Upper lobe of left lung (tissue), 4 donors: Measurements from ENCODE around the gene CIB4.

Experiments used
- POLR2A ChIP-seq, 4 donors: fragments of 450-650 bp; IDR thresholded peaks; one replicate each; pipeline ENCODE4 v1.5.1; 2016 to 2017; ENCODE audit warnings: antibody characterized with exemption in 4 of 4, mild to moderate bottlenecking in 2 of 4
- POLR2AphosphoS5 ChIP-seq, 2 donors: sonication (generic); formaldehyde crosslinking; IDR thresholded peaks; one replicate each; pipeline ENCODE4 v1.5.1; 2017; ENCODE audit warnings: antibody characterized with exemption in 2 of 2
- TF ChIP-seq, protein P1 (sequence below), 6 experiments: fragments of 450-650 bp in 4 of 6; fragments of 200-600 bp in 2 of 6; sonication (generic) in 2 of 6; IDR thresholded peaks; one replicate each; pipeline ENCODE4 v1.5.1; 2016 to 2019; ENCODE audit warnings: antibody characterized with exemption in 6 of 6

DNA sequence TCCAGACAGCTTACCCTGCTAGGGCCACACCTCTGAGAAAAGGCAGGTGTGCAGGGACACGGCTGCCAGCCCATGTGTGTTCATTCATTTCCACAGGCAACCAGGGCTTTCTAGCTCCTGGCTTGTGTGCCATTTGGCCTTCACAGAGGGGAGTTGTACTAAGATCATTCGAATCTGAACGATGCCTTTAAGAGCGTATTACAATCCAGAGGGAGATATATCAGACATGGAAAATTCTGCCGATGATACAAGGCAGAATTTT is 99.0 kb downstream of the CIB4 start:
- TF ChIP-seq POLR2AphosphoS5 (IDR thresholded peaks at IDR 0.05) (no peak), POLR2A (IDR thresholded peaks at IDR 0.05) (no peak)
- TF ChIP-seq, protein P1, sequence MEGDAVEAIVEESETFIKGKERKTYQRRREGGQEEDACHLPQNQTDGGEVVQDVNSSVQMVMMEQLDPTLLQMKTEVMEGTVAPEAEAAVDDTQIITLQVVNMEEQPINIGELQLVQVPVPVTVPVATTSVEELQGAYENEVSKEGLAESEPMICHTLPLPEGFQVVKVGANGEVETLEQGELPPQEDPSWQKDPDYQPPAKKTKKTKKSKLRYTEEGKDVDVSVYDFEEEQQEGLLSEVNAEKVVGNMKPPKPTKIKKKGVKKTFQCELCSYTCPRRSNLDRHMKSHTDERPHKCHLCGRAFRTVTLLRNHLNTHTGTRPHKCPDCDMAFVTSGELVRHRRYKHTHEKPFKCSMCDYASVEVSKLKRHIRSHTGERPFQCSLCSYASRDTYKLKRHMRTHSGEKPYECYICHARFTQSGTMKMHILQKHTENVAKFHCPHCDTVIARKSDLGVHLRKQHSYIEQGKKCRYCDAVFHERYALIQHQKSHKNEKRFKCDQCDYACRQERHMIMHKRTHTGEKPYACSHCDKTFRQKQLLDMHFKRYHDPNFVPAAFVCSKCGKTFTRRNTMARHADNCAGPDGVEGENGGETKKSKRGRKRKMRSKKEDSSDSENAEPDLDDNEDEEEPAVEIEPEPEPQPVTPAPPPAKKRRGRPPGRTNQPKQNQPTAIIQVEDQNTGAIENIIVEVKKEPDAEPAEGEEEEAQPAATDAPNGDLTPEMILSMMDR (IDR thresholded peaks at IDR 0.05) = no peak
